Testis (tissue), 3 donors: Measurements from ENCODE around the gene UBA1. TPM values are rescaled to one million over a fixed set of nuclear protein-coding genes. Genes with fewer than 3 reads are reported as not detected.

ENCODE experiments used
- DNase-seq: peaks from one replicate; pipeline ENCODE4 v3.0.0-alpha.2; 2019
- H3K27ac ChIP-seq, 2 donors: fragments of 200-600 bp; sonication (generic); one replicate each; pipeline ENCODE4 v1.5.1; 2019
- H3K27me3 ChIP-seq: fragments of 200-600 bp; sonication (generic); one replicate; pipeline ENCODE4 v1.5.1; 2019
- H3K36me3 ChIP-seq: fragments of 200-600 bp; sonication (generic); one replicate; pipeline ENCODE4 v1.5.1; 2017; ENCODE audit warnings: low read depth; ENCODE audit errors: missing control alignments
- H3K4me1 ChIP-seq: fragments of 200-600 bp; sonication (generic); one replicate; pipeline ENCODE4 v1.5.1; 2019
- H3K4me3 ChIP-seq, 2 donors: fragments of 200-600 bp; sonication (generic); one replicate each; pipeline ENCODE4 v1.5.1; 2017 to 2019
- H3K9me3 ChIP-seq: fragments of 200-600 bp; sonication (generic); one replicate; pipeline ENCODE4 v1.5.1; 2017
- CTCF ChIP-seq, 3 experiments: fragments of 450-650 bp in 2 of 3; fragments of 200-600 bp in 1 of 3; sonication (generic) in 1 of 3; IDR thresholded peaks; one replicate each; pipeline ENCODE4 v1.5.1; 2016 to 2019; ENCODE audit warnings: antibody characterized with exemption in 3 of 3, mild to moderate bottlenecking in 2 of 3, moderate library complexity in 1 of 3
- POLR2A ChIP-seq: fragments of 450-650 bp; IDR thresholded peaks from one replicate; pipeline ENCODE4 v1.6.1; 2017; ENCODE audit warnings: antibody characterized with exemption, mild to moderate bottlenecking, moderate library complexity
- WGBS, 2 donors: methylation state at CpG; one replicate each; pipeline ENCODE4 v1.1.5; 2018; 5-methylcytosine and 5-hydroxymethylcytosine counted together
- intact Hi-C: fragments of 100-400 bp; cut with DNase I; formaldehyde crosslinking; loops from one replicate; pipeline ENCODE4 v1.15.1; 2023; ENCODE audit warnings: low total_unique reads
- polyA plus RNA-seq: library from polyadenylated mRNA; stranded (reverse); fragments of 350-450 nt; fragmentation: Illumina TruSeq; extraction: RNeasy Lipid Tissue Mini Kit (QIAGEN cat#74804); gene quantifications from one replicate; pipeline ENCODE4 v1.2.3, GENCODE V29; 2014; ENCODE audit warnings: low read depth, low replicate concordance; ENCODE audit not compliant: insufficient read depth
- total RNA-seq, 2 donors: library from RNA; depleted of rRNA; stranded (reverse); fragments of >200 nt; gene quantifications; one replicate each; pipeline ENCODE4 v1.2.3, GENCODE V29; 2016

Gene UBA1
- total and polyA plus RNA-seq, 3 donors from 2014 or later: 207 to 338 (median 243) TPM

GRCh38 chrX:47208108-47208507 lies 14.5 kb downstream of the UBA1 start:
- no peak overlapping the region for H3K4me3 ChIP-seq
- 79 to 94% methylated on average over 3 to 11 of the region's 12 CpGs for WGBS, 2 donors
- TF ChIP-seq POLR2A (no peak), CTCF (IDR thresholded peaks at IDR 0.05) (no peak)
- DNase-seq: no peak
- no peaks in the 10 kb centered on the region for H3K4me1 ChIP-seq
- intact Hi-C loops: no loop called here
- no peaks in the 10 kb centered on the region for H3K9me3 ChIP-seq
- H3K27me3 ChIP-seq: no peaks in the 10 kb centered on the region
- no peaks in the 10 kb centered on the region for H3K36me3 ChIP-seq
- no peak overlapping the region for H3K27ac ChIP-seq

- H3K4me3 ChIP-seq: no peak overlapping the region
- DNase-seq: no peak
Observed at GRCh38 chrX:47209508-47210238, 16.0 kb downstream of the UBA1 start.

GRCh38 chrX:47210661-47211425 lies 17.2 kb downstream of the UBA1 start:
- WGBS, 2 donors: 80 to 89% methylated on average over 1 to 15 of the region's 15 CpGs
- no peaks in the 10 kb centered on the region for H3K27me3 ChIP-seq
- no peak overlapping the region for H3K4me3 ChIP-seq
- intact Hi-C loops: no loop called here
- no peak overlapping the region for H3K27ac ChIP-seq
- H3K9me3 ChIP-seq: no peaks in the 10 kb centered on the region
- H3K36me3 ChIP-seq: no peaks in the 10 kb centered on the region
- no peak for TF ChIP-seq POLR2A
- TF ChIP-seq CTCF (IDR thresholded peaks at IDR 0.05): no peak
- no peak for DNase-seq
- H3K4me1 ChIP-seq: no peaks in the 10 kb centered on the region

More at GRCh38 chrX:47209508-47210238, 16.0 kb downstream of the UBA1 start:
- intact Hi-C loops: no loop called here
- WGBS, 2 donors: 65 to 81% methylated on average over 7 to 15 of the region's 16 CpGs
- Histone ChIP-seq H3K4me1 (no peaks in the 10 kb centered on the region), H3K9me3 (no peaks in the 10 kb centered on the region), H3K36me3 (no peaks in the 10 kb centered on the region), H3K27me3 (no peaks in the 10 kb centered on the region), H3K27ac (no peak overlapping the region)
- TF ChIP-seq POLR2A: no peak

- no peak overlapping the region for H3K4me3 ChIP-seq
- peaks cover 6% of the 10 kb centered on the region for H3K4me1 ChIP-seq
- no peaks in the 10 kb centered on the region for H3K9me3 ChIP-seq
- DNase-seq: no peak
- H3K27ac ChIP-seq: no peak overlapping the region
- intact Hi-C loops: no loop called here
- WGBS, 2 donors: 88 to 95% methylated on average over 12 of the region's 12 CpGs
- H3K36me3 ChIP-seq: no peaks in the 10 kb centered on the region
- H3K27me3 ChIP-seq: no peaks in the 10 kb centered on the region
- TF ChIP-seq CTCF (IDR thresholded peaks at IDR 0.05): no peak
Observed at GRCh38 chrX:47212381-47213293, 19.0 kb downstream of the UBA1 start.
